ENCODE results near the gene ARID5B.
A peak's percentile ranks its signal among the peaks of the same experiment; 100 is the strongest.

The ARID5B gene

DNA sequence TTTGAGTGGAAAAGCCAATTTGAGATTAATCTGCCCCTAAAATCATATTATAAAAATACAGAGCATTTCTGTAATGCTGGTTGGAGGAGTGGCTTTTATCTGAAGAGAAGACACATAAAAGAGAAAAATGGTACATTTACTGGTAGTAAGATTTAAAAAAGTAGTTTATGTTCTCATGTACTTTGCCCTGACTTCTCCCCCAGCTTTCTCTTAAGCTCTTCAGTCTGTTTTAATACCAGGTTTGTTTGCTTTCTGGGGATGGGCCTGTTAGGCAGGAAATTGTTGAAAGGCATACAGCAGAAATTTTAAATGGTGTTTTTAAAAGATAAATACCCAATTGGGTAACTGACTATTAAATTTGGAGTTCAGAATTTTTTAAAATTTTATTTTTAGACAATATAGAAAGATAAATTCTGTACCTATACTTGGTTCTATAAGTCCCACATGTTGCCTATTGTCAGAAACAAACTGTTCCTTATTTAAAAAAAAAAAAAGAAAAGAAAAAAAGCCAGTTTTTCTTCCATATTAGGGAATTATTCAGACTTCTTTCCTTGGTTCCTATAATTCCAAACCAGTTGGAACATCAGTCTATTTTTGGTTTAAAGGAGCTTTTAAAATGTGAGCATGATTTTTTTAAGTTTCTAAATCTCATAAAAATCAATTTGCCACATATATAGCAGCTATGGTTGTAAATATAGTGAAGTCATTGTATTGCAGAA, 136.6 kb downstream of the ARID5B start:
- DNase-seq = peak in 2 of 6 experiments; percentile 19 to 35

DNA sequence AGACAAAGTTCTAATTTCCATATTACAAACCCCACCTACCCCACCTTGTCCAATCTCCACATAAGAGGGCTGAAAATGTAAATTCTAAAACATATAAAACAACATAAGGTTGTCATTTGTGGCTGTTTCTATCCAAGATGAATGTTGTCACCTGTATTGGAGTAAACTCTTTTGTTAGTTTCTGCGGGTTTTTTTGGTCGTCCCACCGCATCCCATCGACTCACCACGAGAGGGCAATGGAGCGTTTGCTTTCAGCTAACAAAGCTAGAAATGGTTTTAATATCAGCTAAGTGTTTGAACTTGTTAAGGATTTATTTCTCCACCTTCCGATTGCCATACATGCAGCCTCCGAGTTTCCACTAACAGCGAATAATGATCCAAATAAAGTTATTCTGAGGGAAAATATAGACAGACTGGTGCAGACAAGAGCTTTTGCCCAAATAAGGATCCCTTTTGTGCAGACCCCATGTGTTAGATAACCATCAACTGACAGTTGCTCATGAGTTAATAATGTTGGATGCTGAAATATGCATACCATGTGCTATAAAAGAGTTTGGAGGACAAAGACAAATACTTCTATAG, 137.2 kb downstream of the ARID5B start:
- DNase-seq = peak; percentile 42 to 78 (median 57)

DNA sequence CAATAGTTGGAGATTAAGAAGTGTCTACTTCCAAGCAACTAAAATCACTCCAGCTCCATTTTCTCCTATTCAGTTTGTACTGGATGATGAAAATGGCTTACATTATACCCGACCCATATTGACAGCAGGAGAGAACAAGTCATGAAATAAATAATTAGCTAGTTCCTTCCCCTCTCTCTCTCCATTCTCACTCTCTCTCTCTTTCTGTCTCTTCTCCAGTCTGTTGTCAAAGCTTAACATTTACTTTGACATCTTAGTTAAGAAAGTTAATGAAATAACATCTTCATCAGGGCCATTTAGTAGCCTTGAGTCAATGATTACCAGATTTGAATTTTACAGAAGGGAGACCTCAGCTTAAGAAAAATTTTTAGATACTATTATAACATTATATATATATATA, 138.5 kb downstream of the ARID5B start:
- no peak for DNase-seq

DNA sequence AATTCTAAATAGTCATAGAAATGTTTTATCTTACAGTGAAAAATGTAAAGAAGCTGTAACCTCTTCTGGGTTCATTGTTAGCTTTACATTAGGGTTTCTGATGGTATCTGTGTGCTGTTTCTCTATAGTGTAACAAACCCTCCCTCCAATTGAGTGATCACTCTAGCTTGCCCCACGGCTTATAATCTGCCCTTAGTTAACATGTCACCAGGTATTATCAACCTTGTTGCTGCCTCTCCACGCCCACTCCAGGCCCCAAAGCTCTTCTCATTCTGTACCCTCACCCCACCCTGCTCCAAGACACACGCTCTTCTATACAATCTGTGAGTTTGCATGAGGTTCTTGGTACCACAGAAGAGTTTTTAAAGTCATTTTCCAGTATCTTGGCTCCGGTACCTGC, 139.4 kb downstream of the ARID5B start:
- DNase-seq = no peak

DNA sequence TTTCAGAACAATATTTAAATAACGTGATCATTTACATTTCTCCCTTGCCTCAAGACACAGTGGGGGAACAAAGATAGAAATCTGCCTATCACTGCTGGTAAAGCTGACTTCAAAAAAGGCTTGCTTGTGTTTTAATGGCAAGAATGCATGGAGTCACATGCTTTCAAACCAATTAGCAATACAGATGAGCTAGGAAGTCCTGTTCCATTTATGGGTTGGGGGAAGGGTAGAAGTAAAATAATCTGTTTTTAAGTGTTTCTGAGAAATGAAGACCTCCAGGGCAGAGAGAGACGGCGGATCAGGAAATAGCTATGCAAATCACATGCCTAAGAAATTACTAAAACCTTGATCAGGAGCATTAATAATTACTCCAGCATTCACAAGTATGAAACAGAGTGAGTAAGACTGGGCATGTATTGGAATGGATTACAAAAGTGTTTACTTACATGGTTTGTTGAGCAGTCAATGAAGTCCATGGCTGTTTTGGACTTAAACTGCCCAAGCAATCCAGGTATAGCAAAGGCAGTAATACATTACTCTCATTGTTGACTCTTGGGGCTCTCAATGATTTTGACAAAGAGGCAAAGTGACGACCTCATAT, 142.0 kb downstream of the ARID5B start:
- DNase-seq = peak in 1 of 6 experiments; percentile 7

DNA sequence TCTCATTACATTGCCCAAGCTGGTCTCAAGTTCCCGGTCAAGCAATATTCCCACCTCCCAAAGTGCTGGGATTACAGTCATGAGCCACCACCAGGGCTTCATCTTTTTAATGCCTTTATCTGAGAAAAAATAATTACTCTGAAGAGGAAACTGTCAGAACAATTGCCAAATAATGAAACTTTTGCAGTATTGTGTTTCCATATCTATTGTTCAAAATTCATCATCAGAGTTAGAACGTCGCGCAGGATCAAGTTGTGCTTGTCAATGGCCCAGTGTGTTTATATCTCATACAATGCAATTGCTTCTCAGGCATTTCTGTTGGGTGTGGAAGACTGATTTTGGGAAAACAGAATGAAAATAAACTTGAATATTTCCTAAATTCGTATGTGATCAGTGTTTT, 143.1 kb downstream of the ARID5B start:
- no peak for DNase-seq

DNA sequence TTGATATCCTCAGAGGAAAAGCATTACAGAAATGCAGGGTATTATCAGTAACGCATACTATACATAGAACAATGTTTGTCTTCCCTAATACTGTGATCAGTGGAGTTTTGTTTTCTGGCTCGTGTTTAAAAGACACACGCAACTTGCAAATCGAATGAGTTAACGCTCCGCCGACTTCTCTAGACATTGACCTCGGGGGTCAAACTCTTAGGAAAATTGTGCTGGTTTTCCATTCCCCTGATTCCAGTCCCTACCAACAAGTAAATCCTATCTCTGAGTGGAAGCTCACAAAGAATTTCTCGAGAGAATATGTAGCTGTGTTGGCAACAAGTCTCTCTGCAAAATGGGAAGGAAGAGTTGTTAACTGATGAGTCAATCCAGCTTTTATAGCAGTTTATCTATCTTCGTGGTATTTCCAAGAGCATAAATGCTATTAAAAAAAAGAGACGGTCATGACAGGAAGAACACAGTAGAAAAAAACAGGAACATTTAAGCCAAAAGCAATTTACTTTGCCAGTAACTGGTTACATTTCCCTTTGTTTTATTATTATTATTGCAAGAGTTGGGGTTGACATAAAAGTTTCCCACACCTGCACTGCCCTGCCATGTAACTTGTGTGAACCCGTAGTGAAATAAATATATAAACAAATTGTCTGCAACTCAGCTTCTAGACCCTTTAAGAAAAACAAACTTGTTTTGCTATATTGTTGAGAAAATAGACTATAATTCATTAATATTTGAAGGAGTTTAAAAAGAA, 144.4 kb downstream of the ARID5B start:
- no peak for DNase-seq

DNA sequence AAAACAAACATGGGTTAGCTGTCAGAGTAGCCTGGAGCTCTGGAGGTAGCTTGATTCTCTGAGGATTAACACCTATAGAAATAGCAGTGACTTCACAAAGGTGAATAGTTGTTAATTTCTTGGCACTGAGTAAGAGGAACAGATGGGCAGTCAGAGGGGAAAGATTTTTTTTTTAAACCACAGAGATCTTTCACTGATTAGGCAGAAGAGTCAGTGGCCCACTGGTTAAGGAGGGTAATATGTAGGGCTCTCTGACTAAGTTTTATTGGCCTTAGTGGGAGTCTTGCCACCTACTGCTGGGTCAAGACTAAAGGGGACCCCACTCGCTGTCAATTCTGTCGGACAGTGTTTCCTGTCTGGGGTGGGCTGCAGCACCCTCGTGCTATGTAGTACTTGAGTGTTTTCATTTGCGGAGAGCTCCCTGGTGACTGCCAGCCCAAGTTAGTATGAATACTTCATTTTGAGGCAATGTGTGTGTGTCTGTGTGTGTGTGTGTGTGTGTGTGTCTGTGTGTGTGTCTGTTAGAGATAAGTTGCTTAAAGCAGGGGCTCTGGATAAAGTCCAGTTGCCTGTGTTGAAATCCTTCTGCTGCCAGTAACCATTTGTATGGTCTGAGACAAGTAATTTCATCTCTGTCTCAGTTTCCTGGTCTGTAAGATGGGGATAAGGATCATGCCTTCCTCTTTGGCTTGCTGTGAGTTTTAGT, 145.2 kb downstream of the ARID5B start:
- no peak for DNase-seq

DNA sequence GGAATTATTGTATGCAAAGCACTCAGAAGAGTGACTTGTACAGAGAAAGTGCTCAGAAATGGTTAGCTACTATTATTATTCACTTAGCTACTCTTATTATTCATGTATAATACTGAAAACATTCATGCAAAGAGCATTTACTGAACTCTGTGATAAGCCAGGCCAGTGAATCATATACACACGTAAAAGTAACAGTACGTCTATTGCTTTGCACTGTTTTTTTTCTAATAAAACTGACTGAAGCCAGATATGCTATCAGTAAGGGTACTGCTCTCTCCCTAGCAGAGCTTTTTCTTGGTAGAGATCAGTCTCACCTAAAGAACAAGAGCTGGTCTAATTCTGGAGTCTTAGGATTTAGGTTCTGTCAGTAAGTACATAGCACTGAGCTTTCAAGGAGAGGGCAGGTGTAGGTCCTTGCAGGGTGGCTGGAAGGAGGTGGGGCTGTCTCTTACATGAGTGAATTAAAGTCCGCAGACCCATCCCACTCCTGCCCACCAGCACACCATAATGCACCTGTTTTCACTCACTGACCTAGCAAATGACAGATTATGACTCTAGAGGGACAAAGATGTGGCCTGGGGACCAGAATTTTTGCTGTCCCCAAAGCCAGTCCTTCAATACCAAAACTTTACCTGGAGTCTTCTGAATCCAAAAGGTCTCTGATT, 145.9 kb downstream of the ARID5B start:
- DNase-seq = no peak

DNA sequence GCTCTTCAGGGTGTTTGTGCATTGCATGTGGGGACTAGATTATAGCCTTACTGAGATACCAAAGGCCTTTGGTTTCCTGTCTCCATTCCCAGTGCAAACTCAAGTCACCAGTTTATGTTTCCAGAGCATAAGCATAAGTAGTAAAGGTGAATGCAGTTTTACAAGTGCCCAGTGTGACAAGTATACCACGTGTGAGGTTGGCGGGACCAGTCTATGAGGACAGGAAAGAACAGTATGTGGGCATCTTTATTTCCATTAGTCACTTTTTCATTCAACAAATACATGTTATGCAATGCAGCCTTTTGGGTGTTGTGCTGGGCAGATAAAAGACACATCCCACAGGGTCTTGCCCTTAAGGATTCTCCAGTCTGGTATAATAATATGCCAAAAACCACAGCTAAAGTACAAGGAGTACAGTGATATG, 146.5 kb downstream of the ARID5B start:
- peak in 2 of 6 experiments; percentile 20 to 40 for DNase-seq

DNA sequence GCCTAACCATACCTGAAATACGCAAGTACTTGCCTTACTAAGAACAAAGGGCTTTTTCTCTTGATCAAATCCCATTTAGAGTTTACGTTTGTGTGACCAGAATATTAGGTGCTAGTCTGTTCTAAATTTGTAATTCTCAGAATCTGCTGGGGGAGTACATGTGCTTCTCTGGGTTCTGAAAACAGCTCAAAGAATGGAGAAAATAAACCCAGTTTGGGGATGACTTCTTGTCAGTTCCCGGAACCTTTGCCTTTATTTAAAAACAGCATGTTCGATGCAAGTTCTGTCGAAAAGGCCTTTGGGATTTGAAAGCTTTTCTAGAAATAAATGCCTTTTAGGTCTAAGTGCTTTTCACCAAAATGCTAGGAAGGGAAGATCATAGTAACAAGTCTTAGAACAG, 147.0 kb downstream of the ARID5B start:
- peak in 2 of 6 experiments; percentile 11 to 42 for DNase-seq

DNA sequence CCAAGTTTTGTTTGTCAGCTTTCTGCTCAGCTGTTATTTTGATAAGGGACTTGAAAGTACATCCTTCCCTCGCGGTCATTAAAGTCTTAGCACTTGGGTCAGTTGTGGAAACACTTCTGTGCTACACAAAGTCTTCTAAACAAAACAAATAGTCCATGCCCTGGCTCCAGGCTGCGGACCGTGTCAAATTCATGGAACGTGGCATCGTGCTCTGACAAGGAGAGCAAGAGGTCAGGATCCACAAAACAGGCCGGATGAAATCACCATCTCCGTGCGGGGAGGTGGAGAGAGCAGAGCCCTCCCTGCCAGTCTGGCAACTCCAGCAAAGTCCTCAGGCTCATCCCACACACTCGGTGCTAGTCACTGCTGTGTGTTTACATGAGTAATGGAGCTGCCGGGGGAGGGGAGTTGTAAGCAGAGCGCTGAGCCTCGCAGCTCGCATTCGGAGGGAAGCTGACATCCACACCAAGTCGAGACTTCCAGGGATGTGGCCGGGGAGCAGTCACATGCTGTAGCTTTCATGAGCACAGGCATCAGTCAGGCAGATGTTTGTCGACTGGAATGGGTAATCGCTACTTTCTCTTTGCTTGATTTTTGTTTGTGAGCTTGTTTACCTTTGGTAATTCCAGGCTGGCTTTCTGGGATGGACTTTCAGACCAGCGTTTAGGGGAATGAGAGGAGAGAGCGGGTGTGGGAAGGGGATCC, 147.6 kb downstream of the ARID5B start:
- peak in 3 of 6 experiments; percentile 17 to 45 (median 41) for DNase-seq

DNA sequence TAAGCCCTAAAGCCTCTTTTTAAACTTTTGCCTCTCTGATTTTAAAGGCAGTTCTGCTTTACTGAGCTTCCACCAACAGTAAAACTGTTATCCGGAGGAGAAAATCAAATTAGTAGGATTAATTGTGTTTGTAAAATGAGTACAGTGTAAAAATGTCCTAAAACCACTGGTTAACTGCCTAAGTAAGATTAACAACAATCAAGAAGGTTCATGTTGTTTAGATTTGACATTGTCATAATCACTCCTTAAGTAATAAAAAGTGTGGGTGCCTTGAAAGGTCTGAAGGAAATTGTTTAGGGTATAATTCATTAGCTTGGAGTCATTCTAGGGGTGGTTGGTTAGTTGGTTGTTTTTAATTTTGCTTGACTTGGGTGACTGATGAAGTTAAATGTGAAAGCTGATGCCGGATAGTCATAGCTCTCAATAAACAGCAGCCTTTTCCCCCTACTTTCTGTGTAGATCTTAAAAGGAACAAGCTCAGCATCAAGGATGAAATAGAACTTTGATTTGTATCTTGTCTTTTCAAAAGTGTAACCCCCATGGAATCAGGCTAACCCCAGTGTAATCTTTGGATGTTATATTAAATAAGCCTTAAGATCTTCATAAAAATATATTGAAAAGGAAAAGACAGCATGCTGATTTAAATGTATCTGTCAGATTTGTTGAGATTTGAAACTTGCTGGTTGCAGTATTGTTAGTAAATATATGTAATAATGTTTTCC, 148.3 kb downstream of the ARID5B start:
- peak in 2 of 6 experiments; percentile 23 to 39 for DNase-seq

DNA sequence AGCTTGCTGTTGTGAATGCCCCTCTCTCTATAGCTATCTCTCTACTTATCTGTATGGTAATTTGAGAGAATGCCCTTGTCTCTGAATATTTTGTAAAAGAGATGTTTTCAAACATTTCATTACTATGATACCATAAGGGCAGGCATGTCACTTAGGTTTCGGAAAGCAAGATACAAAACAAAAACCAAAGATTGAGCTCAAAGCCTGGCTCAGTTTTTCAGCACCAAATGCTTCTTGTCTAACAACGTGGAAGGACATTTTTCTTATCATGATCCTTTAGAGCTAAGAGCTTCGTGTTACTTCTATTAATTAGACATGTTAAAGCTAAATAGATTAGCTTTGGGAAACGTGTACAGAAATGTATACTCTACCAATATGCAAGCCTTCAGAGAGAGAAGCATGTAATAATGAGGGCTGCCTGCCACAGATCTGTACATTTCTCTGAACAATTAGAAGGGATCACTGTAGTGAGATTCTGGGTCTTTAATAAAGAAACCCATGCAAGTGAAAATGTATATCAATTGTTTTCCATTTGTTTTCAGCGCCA, 148.9 kb downstream of the ARID5B start:
- peak in 2 of 6 experiments; percentile 23 to 35 for DNase-seq

DNA sequence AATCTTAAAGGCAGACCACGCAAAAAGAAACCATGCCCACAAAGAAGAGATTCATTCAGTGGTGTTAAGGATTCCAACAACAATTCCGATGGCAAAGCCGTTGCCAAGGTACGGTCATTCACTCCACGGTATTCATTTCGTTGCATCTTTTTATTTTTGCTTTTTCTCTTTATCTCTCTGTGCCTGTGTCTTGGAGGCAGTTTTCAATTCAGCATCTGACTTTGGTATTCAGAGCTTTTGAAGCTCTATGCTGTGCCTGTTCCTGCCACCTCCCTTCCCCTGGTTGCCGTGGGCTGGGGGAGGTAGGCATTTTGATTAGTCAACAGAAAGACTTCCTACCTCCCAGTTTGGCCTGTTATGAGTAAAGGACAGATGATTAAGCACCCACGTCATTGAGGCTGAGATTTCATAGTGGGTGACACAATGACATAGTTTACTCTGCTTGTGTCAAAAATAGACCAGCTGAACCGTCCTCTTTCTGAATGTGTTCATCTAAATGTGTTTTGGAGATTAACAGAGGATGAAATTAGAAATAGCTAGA, 149.5 kb downstream of the ARID5B start:
- DNase-seq = peak; percentile 25 to 79 (median 55)

DNA sequence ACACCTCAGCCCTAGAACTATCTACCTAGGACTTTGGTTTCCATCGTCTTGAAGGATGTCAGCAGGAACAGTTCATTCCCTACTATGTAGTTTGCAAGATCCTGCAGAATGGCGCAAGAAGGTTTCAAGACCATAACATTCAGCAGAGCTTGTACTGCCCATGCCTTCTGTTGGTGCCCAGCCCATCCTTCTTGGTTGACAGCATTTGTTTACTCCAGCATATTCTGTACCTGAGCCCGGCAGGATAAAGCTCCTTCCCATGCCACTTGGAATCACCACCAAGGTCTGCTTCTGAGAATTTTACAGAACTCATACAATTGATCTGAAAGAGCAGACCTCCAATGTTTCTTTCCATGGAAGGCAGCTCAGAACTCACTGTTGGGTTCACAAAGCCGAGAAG, 150.8 kb downstream of the ARID5B start:
- no peak for DNase-seq

DNA sequence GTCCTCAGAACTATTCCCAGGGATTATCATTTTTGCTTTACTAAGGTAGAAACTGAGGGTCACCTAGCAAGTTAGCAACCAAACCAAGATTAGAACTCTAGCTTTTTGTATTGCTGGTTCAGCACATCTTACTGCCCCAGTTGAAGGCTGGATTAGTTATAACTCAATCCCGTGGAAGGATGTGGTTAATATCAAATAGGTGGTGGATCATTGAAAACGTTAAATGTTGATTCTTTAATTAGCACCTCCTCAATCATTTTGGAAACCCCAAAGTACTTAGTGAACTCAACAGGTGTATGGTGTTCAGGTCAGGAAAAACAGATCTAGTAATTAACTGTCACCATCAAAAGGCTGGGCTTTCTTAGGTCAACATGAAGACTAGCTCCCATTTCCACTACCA, 152.4 kb downstream of the ARID5B start:
- no peak for DNase-seq

DNA sequence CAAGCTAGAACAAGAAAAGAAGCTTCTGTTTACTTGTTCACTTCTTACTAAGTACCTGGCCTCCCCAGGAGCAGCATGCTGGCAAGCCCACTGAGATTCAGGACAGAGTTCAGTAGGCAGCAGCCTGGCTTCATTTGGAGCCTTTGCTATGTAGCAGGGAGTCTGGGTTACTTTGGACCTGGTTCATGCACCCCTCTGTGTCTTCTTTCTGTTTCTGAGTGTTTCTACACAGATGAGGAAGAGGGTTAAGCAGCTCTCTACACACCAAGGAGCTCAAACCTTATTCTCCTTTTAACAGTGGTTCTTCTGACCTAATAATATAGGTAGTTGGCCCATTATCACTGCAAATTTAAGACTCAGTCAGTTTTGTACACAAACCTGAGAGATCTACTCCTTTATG, 152.9 kb downstream of the ARID5B start:
- no peak for DNase-seq

DNA sequence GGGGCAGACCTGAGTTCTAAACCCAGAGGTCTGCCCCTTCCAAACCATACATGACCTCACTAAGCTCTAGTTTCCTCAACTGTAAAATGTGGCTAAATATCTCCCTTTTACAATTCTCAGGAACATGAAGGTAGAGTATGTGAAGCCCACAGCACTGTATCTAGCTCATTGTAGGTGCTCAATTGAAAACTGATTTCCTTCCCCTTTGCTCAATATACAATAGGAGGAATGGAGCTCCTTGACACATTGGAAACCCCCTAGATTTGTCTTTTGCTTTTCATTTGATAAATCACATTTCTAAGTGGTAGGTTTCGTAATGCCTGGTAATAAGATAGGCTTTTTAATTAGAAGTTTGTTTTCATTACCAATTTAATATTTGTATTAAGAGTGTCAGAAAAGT, 153.3 kb downstream of the ARID5B start:
- no peak for DNase-seq

DNA sequence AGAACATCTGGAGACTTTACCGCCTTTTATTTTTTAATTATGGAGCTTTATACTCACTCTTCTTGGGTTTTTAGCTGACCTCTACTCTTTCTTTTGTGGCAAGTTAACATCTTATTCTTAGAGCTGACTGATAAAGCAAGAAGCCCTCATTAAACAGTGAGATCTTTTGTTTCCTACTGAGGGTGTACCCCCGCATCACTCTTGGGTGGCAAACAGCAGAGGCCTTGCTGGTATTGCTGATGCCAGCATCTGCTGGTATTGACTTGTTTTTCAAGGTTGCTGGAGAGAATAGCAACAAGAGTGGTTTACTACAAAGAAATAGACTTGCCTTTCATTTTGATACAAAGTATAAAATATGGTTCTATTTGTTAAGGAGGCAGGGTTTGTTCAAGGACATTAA, 154.7 kb downstream of the ARID5B start:
- DNase-seq = no peak
